ENCODE results near the gene ERI3.

Gene ERI3

DNA sequence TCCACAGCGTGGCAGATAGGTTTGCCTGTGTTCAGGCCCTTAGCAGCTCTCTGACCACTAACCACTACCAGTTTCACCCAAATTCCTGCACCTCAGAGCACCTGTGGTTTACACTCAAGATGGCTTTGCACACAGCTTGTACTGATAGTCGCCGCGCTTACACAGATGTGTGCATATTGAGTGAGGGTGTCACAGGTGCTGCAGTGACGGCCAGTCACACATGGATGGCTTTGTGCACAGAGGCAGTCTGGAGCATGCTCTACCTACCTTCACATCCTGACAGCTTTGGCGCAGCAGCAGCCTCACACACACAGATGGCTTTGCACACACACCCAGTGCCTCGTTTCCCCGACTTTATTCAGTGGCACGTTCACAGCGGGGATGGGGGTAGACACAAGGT is 134.3 kb downstream of the ERI3 start:
- Histone ChIP-seq H3K4me1 (ENCODE audit: insufficient read depth, low read length, poor library complexity, severe bottlenecking) (no peaks in the 10 kb centered on the region), H3F3A (ENCODE audit: low read depth) (no peaks in the 10 kb centered on the region), H3K27me3 (ENCODE audit: insufficient read depth, low read length, poor library complexity, severe bottlenecking) (no peaks in the 10 kb centered on the region), H3K36me3 (ENCODE audit: insufficient read depth, low read length) (peaks cover 47% of the 10 kb centered on the region; the same call in 1 of the 2 replicates), H3K9me2 (replicated peaks; ENCODE audit: low read depth, low read length) (no peaks in the 10 kb centered on the region), H3K4me3 (ENCODE audit: low read length, poor library complexity, severe bottlenecking) (no peak overlapping the region), H3K79me2 (ENCODE audit: insufficient read depth, low read length) (no peaks in the 10 kb centered on the region), H4K20me1 (ENCODE audit: insufficient read depth, low read length, poor library complexity, severe bottlenecking) (no peaks in the 10 kb centered on the region), H3K9me3 (ENCODE audit: insufficient read depth, low read depth, low read length) (no peaks in the 10 kb centered on the region), H3K4me2 (ENCODE audit: low read depth, low read length, poor library complexity, severe bottlenecking) (no peak overlapping the region), H3K9ac (ENCODE audit: low read depth, low read length, poor library complexity, severe bottlenecking) (no peak overlapping the region), H2AFZ (ENCODE audit: low read length) (no peak overlapping the region)
- TF ChIP-seq, protein P1, sequence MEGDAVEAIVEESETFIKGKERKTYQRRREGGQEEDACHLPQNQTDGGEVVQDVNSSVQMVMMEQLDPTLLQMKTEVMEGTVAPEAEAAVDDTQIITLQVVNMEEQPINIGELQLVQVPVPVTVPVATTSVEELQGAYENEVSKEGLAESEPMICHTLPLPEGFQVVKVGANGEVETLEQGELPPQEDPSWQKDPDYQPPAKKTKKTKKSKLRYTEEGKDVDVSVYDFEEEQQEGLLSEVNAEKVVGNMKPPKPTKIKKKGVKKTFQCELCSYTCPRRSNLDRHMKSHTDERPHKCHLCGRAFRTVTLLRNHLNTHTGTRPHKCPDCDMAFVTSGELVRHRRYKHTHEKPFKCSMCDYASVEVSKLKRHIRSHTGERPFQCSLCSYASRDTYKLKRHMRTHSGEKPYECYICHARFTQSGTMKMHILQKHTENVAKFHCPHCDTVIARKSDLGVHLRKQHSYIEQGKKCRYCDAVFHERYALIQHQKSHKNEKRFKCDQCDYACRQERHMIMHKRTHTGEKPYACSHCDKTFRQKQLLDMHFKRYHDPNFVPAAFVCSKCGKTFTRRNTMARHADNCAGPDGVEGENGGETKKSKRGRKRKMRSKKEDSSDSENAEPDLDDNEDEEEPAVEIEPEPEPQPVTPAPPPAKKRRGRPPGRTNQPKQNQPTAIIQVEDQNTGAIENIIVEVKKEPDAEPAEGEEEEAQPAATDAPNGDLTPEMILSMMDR (conservative IDR thresholded peaks at IDR 0.05; ENCODE audit: low read length): no peak
- TF ChIP-seq EZH2phosphoT487 (IDR thresholded peaks at IDR 0.05; ENCODE audit: borderline replicate concordance): no peak

GRCh38 chr1:44220001-44220751 is 134.9 kb downstream of the ERI3 start:
- H2AFZ ChIP-seq (ENCODE audit: low read length): no peak overlapping the region
- no peak overlapping the region for H3K4me2 ChIP-seq (ENCODE audit: low read depth, low read length, poor library complexity, severe bottlenecking)
- H3K4me3 ChIP-seq (ENCODE audit: low read length, poor library complexity, severe bottlenecking): no peak overlapping the region
- H3K4me1 ChIP-seq (ENCODE audit: insufficient read depth, low read length, poor library complexity, severe bottlenecking): no peaks in the 10 kb centered on the region
- TF ChIP-seq EZH2phosphoT487 (IDR thresholded peaks at IDR 0.05; ENCODE audit: borderline replicate concordance): no peak
- no peaks in the 10 kb centered on the region for H3F3A ChIP-seq (ENCODE audit: low read depth)
- H3K9me2 ChIP-seq (replicated peaks; ENCODE audit: low read depth, low read length): no peaks in the 10 kb centered on the region
- no peaks in the 10 kb centered on the region for H3K27me3 ChIP-seq (ENCODE audit: insufficient read depth, low read length, poor library complexity, severe bottlenecking)
- H4K20me1 ChIP-seq (ENCODE audit: insufficient read depth, low read length, poor library complexity, severe bottlenecking): no peaks in the 10 kb centered on the region
- no peaks in the 10 kb centered on the region for H3K9me3 ChIP-seq (ENCODE audit: insufficient read depth, low read depth, low read length)
- H3K79me2 ChIP-seq (ENCODE audit: insufficient read depth, low read length): 0 out of 2 replicates have a peak, but pooled peaks cover under 1% of the 10 kb centered on the region
- H3K9ac ChIP-seq (ENCODE audit: low read depth, low read length, poor library complexity, severe bottlenecking): no peak overlapping the region
- H3K36me3 ChIP-seq (ENCODE audit: insufficient read depth, low read length): peaks cover 47% of the 10 kb centered on the region; the same call in 1 of the 2 replicates

GRCh38 chr1:44219301-44219626 is 135.8 kb downstream of the ERI3 start:
- Histone ChIP-seq H3K4me3 (ENCODE audit: low read length, poor library complexity, severe bottlenecking) (no peak overlapping the region), H3K79me2 (ENCODE audit: insufficient read depth, low read length) (peaks cover 10% of the 10 kb centered on the region; the same call in 1 of the 2 replicates), H3K4me1 (ENCODE audit: insufficient read depth, low read length, poor library complexity, severe bottlenecking) (peaks cover 5% of the 10 kb centered on the region), H3K27me3 (ENCODE audit: insufficient read depth, low read length, poor library complexity, severe bottlenecking) (no peaks in the 10 kb centered on the region), H3K9me3 (ENCODE audit: insufficient read depth, low read depth, low read length) (no peaks in the 10 kb centered on the region), H4K20me1 (ENCODE audit: insufficient read depth, low read length, poor library complexity, severe bottlenecking) (no peaks in the 10 kb centered on the region), H3K4me2 (ENCODE audit: low read depth, low read length, poor library complexity, severe bottlenecking) (no peak overlapping the region), H3F3A (ENCODE audit: low read depth) (no peaks in the 10 kb centered on the region), H3K9ac (ENCODE audit: low read depth, low read length, poor library complexity, severe bottlenecking) (no peak overlapping the region), H3K9me2 (replicated peaks; ENCODE audit: low read depth, low read length) (no peaks in the 10 kb centered on the region), H3K36me3 (ENCODE audit: insufficient read depth, low read length) (peaks cover 47% of the 10 kb centered on the region; the same call in 1 of the 2 replicates), H2AFZ (ENCODE audit: low read length) (no peak overlapping the region)
- TF ChIP-seq, protein P1 (conservative IDR thresholded peaks at IDR 0.05; ENCODE audit: low read length): no peak
- TF ChIP-seq EZH2phosphoT487 (IDR thresholded peaks at IDR 0.05; ENCODE audit: borderline replicate concordance): no peak
